Stimulated activated memory B cell treated with anti-CD40 and anti-IgM and Interleukin-4, amounts not matched to agents 10 μg/mL and 1 μg/mL and 100 μg/mL, for 72 hours (primary cell): Measurements from ENCODE around the gene ZNF836.

Experiments
- ATAC-seq: fragments of 150-1000 bp; cut with Tn5 transposase; 2 replicates; pipeline ENCODE4 v1.10.0; 2021
- H3K27ac Mint-ChIP-seq: one replicate; pipeline ENCODE4 v1.8.0; 2022; ENCODE audit warnings: mild to moderate bottlenecking, mixed read lengths
- H3K27me3 Mint-ChIP-seq: one replicate; pipeline ENCODE4 v1.8.0; 2022; ENCODE audit warnings: mixed read lengths
- H3K36me3 Mint-ChIP-seq: one replicate; pipeline ENCODE4 v1.8.0; 2022; ENCODE audit warnings: mixed read lengths
- H3K4me1 Mint-ChIP-seq: one replicate; pipeline ENCODE4 v1.8.0; 2022; ENCODE audit warnings: mixed read lengths
- H3K4me3 Mint-ChIP-seq: one replicate; pipeline ENCODE4 v1.8.0; 2022; ENCODE audit warnings: mild to moderate bottlenecking, moderate library complexity, mixed read lengths
- H3K9me3 Mint-ChIP-seq: one replicate; pipeline ENCODE4 v1.8.0; 2022; ENCODE audit warnings: mixed read lengths

ZNF836 gene

DNA sequence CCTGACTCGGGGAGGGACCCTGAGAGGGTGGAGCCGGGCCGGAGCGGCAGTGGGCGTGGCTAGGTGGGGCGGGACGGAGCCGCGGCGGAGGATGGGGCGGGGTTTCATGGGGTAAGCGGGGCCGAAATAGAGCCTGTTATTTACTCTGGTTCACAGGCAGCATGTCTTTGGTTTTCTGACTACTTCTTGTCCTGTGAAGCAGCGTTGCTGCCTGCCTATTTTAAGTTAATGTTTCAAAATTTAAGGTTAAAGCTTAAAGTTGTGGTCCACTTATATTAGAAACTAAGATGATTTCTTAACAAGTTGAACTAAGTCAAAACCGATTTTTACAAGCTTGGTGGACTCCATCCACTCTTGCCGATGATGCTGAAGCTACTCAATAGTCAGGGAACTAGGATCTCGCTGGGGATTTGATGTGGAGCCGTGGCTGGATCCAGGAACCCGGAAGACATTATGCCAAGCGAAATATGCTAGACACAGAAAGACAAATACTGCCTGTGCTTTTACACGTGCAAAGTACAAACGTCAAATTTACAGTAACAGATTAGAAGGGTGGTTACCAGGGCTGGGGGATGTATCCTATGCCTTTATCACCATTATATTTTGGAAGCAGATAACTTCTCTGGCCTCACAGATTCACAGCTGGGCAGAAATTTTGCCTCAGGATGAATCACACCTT is 31.2 kb downstream of the ZNF836 start:
- H3K9me3 Mint-ChIP-seq: peaks cover 5% of the 10 kb centered on the region
- peak overlapping the region; percentile 85 for H3K27ac Mint-ChIP-seq
- peak; percentile 99 for ATAC-seq
- peaks cover 27% of the 10 kb centered on the region for H3K4me1 Mint-ChIP-seq
- H3K36me3 Mint-ChIP-seq: peaks cover 16% of the 10 kb centered on the region
- H3K27me3 Mint-ChIP-seq: no peaks in the 10 kb centered on the region
- peak overlapping the region; percentile 91 for H3K4me3 Mint-ChIP-seq

DNA sequence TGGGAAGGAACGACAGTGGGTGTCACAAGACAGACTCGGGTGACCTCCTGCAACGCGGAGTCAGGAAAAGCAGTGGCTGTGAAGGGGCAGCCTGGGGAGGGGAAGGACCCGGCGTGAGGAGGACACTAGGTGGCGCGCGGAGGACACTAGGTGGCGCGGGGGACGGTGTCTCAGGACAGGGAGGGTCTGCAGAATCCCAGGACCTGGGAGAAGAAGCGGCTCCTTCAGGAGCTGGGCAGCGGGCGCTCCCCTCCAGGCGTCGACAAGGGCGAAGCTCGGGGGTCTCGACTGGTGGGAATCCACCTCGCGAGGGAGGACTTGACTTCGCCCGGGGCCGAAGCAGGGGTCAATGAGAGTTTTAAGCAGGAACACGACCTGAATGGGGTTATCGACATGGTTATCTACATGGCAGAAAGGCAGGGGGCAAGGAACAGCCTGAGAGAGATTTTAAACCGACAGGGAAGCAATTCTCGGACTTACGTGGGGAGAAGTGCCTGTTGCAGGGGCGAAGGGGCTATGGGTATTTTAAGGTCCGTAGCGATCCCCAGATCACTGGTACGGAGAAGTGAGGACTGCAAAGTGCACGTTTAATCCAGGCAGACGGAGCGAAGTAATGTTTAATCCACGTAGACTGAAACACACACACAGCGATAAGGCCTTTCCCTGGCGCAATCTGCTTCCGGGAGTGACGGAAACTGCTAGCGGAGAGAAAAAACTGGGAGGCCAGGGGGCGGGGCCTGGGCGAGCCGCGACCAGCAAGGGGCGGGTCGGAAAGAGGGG is 32.0 kb downstream of the ZNF836 start, which contains the start of gene ZNF616:
TSS of gene ZNF616 (minus strand) at position 687 of the 780 bp plus-strand sequence. CDS start 9,426 bp downstream, outside the sequence.
- peaks cover 21% of the 10 kb centered on the region for H3K36me3 Mint-ChIP-seq
- peaks cover 5% of the 10 kb centered on the region for H3K9me3 Mint-ChIP-seq
- H3K4me3 Mint-ChIP-seq: peak within 1 kb of the TSS; percentile 91
- H3K4me1 Mint-ChIP-seq: peaks cover 26% of the 10 kb centered on the region
- H3K27ac Mint-ChIP-seq: peak within 1 kb of the TSS; percentile 85
- peak; percentile 93 for ATAC-seq
- no peaks in the 10 kb centered on the region for H3K27me3 Mint-ChIP-seq

DNA sequence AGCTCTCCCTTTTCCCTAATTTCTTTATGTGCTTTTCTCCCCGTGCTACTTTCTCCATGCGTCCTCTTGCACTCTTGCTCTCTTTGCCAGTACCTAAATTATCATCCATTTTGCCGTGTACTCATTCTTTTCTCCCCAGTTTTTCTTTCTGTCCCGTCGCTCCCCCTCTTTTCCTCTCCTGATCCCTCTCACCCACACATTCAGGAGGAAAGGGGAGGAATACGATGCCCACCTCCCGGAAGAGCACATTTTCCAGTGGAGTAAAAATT is 32.5 kb downstream of the ZNF836 start:
- peaks cover 24% of the 10 kb centered on the region for H3K4me1 Mint-ChIP-seq
- H3K9me3 Mint-ChIP-seq: peaks cover 5% of the 10 kb centered on the region
- no peak for ATAC-seq

DNA sequence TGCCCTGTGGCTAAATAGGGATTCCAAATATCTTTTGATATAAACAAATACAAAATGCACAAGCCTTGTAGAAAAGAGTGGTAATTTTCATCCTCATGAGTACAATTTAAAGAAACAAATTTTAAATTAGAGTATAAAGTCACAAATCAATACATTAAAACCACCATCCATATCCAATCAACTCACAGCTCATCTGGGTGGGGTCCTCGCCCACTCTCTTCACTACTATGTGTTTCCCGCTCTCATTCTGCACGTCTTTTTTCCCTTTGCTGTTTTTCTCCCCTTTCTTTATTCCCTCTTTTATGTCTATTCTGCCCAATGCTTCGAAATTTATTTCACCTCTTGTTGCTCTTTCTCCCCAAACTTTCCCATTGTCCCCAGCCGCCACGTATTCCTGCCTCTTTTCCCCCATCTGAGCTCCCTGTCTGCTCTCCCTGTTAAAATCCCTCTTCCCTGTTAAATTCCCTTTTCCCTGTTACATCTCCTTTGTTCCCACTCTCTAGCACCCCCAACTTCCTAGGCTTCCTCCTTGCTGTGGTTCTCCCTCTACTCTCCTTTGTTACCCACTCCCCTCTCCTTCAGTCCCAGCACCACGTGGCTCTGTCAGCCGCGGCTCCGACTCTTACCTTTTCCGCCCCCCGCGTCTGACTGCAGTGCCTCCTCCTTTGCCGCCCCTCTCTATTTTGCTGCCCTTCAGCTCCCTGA is 33.0 kb downstream of the ZNF836 start:
- ATAC-seq: no peak
- Mint-ChIP-seq H3K4me1 (peaks cover 24% of the 10 kb centered on the region), H3K9me3 (peaks cover 5% of the 10 kb centered on the region), H3K27me3 (no peaks in the 10 kb centered on the region), H3K27ac (peak overlapping the region; percentile 85), H3K4me3 (peak overlapping the region; percentile 91), H3K36me3 (peaks cover 27% of the 10 kb centered on the region)

More for the DNA sequence above, 32.5 kb downstream of the ZNF836 start:
- Mint-ChIP-seq H3K4me3 (peak overlapping the region; percentile 91), H3K36me3 (peaks cover 25% of the 10 kb centered on the region), H3K27me3 (no peaks in the 10 kb centered on the region), H3K27ac (peak overlapping the region; percentile 85)

DNA sequence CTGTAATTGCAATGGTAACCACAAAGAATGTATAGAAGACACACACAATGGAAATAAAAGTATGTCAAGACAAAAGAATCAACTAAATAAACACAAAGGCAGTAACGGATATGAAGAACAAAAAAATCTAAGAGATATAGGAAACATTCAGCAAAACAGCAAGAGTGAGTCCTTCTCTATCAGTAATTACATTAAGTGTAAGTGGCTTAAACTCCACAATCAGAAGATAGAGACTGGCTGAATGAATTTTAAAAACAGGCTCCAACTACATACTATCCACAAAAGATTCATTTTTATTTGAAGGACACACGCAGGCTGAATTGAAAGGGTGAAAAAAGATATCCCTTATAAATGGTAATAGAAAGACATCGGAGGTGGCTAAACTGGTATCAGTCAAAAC is 51.1 kb downstream of the ZNF836 start:
- Mint-ChIP-seq H3K27ac (no peak overlapping the region), H3K36me3 (peaks cover 97% of the 10 kb centered on the region), H3K4me1 (no peaks in the 10 kb centered on the region), H3K4me3 (no peak overlapping the region), H3K27me3 (no peaks in the 10 kb centered on the region), H3K9me3 (peaks cover 41% of the 10 kb centered on the region)
- no peak for ATAC-seq

DNA sequence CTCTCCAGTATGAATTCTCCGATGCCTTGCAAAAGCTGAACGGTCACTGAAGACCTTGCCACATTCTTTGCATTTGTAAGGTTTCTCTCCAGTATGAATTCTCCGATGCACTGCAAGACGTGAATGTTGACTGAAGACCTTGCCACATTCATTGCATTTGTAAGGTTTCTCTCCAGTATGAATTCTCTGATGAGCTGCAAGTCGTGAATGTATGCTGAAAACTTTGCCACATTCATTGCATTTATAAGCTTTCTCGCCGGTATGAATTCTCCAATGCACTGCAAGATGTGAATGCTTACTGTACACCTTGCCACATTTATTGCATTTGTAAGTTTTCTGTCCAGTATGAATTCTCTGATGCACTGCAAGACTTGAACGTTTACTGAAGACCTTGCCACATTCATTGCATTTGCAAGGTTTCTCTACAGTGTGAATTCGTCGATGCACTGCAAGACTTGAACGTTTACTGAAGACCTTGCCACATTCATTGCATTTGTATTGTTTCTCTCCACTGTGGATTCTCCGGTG is 55.8 kb downstream of the ZNF836 start:
- no peak for ATAC-seq
- H3K4me3 Mint-ChIP-seq: no peak overlapping the region

GRCh38 chr19:52114691-52115090 is 56.7 kb downstream of the ZNF836 start:
- no peaks in the 10 kb centered on the region for H3K27me3 Mint-ChIP-seq
- no peak for ATAC-seq
- no peak overlapping the region for H3K27ac Mint-ChIP-seq
- no peaks in the 10 kb centered on the region for H3K4me1 Mint-ChIP-seq
- no peak overlapping the region for H3K4me3 Mint-ChIP-seq
- H3K36me3 Mint-ChIP-seq: peaks cover 51% of the 10 kb centered on the region
- peaks cover 41% of the 10 kb centered on the region for H3K9me3 Mint-ChIP-seq

More for the DNA sequence above, 55.8 kb downstream of the ZNF836 start:
- Mint-ChIP-seq H3K36me3 (peaks cover 60% of the 10 kb centered on the region), H3K9me3 (peaks cover 46% of the 10 kb centered on the region), H3K27me3 (no peaks in the 10 kb centered on the region), H3K27ac (no peak overlapping the region), H3K4me1 (no peaks in the 10 kb centered on the region)

GRCh38 chr19:52112624-52113023 is 58.8 kb downstream of the ZNF836 start:
- Mint-ChIP-seq H3K27me3 (no peaks in the 10 kb centered on the region), H3K4me3 (no peak overlapping the region), H3K27ac (no peak overlapping the region), H3K9me3 (peaks cover 37% of the 10 kb centered on the region), H3K4me1 (no peaks in the 10 kb centered on the region), H3K36me3 (peaks cover 30% of the 10 kb centered on the region)
- no peak for ATAC-seq

DNA sequence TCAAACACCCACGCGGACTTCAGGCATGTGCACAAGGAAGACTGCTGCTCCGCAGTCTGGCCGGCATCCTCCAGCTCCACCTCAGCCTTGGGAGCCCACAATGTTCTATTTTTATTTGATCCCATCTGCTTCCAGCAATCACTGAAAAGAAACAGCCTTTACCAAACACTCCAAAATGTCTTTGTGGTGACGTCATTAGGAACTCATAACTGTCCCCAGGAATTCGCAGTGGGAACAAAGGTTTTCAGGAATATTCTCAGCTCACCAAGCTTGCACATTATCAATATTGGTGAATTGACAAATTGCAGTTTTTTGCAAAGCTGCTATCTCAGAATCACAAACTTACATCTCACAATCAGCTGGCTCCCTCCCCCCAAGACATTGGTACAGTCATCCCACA is 60.6 kb downstream of the ZNF836 start:
- no peak for ATAC-seq
- H3K27ac Mint-ChIP-seq: no peak overlapping the region
- H3K27me3 Mint-ChIP-seq: no peaks in the 10 kb centered on the region
- no peaks in the 10 kb centered on the region for H3K4me1 Mint-ChIP-seq
- peaks cover 26% of the 10 kb centered on the region for H3K36me3 Mint-ChIP-seq
- H3K4me3 Mint-ChIP-seq: no peak overlapping the region
- H3K9me3 Mint-ChIP-seq: peaks cover 37% of the 10 kb centered on the region
